PC-9 (cell line): ENCODE measurements around the gene ZNF552.
"Not testable (repeated sequence)": the region's sequence is repeated elsewhere in the genome, so short reads cannot be mapped to it uniquely, and the experiment has no call there.

Experiments used
- EZH2 ChIP-seq: fragments of 200-600 bp; sonication (generic); IDR thresholded peaks from 2 replicates; pipeline ENCODE4 v1.8.0; 2017; ENCODE audit warnings: antibody characterized with exemption, low read depth
- TF ChIP-seq, protein P1 (sequence below): fragments of 200-600 bp; sonication (generic); conservative IDR thresholded peaks from 2 replicates; pipeline ENCODE4 v1.6.1; 2017; ENCODE audit warnings: mixed run types, antibody characterized with exemption, mild to moderate bottlenecking, moderate library complexity

DNA sequence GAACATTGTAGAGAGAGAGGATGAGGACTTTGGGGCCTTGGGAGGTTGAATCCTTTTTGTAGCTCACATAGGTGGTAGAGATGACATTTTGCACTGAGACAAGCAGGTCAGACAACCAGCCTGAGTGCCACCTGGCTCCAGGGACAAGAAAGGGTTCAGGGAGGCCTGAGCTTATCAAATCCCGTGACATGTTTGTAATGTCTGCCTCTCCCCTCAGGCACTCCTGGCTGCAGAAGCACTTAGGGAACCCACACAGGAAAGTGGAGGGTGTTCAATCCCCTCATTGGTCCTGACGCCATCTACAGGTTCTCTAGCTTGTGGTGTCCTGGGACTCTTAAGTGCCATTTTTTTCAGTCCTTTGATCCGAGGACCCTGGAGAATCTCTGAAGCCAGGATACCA, 6.4 kb upstream of the ZNF552 start:
- TF ChIP-seq, protein P1, sequence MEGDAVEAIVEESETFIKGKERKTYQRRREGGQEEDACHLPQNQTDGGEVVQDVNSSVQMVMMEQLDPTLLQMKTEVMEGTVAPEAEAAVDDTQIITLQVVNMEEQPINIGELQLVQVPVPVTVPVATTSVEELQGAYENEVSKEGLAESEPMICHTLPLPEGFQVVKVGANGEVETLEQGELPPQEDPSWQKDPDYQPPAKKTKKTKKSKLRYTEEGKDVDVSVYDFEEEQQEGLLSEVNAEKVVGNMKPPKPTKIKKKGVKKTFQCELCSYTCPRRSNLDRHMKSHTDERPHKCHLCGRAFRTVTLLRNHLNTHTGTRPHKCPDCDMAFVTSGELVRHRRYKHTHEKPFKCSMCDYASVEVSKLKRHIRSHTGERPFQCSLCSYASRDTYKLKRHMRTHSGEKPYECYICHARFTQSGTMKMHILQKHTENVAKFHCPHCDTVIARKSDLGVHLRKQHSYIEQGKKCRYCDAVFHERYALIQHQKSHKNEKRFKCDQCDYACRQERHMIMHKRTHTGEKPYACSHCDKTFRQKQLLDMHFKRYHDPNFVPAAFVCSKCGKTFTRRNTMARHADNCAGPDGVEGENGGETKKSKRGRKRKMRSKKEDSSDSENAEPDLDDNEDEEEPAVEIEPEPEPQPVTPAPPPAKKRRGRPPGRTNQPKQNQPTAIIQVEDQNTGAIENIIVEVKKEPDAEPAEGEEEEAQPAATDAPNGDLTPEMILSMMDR: not testable (repeated sequence)
- TF ChIP-seq EZH2: not testable (repeated sequence)
